GM21786 (cell line): ENCODE measurements around the gene GDF2.

ENCODE experiments used
- ATAC-seq: cut with Tn5 transposase; IDR thresholded peaks from one replicate; pipeline ENCODE4 v1.9.1; 2021; ENCODE audit not compliant: unreplicated experiment

The GDF2 gene

GRCh38 chr10:47366731-47367460, 44.6 kb downstream of the GDF2 start:
- ATAC-seq = no peak

GRCh38 chr10:47367646-47368045, 45.4 kb downstream of the GDF2 start:
- ATAC-seq = no peak

- no peak for ATAC-seq
Measured at GRCh38 chr10:47368431-47369180, 46.4 kb downstream of the GDF2 start.

- ATAC-seq = no peak
Measured at GRCh38 chr10:47369251-47369894, 47.1 kb downstream of the GDF2 start.

GRCh38 chr10:47370015-47370767, 47.9 kb downstream of the GDF2 start:
- ATAC-seq = no peak

GRCh38 chr10:47370878-47371277, 48.6 kb downstream of the GDF2 start:
- no peak for ATAC-seq

- ATAC-seq = no peak
Measured at GRCh38 chr10:47371629-47372485, 49.6 kb downstream of the GDF2 start.

GRCh38 chr10:47372726-47373125, 50.5 kb downstream of the GDF2 start:
- no peak for ATAC-seq

GRCh38 chr10:47374611-47375536, 52.6 kb downstream of the GDF2 start:
- no peak for ATAC-seq

- no peak for ATAC-seq
Measured at GRCh38 chr10:47376522-47377220, 54.4 kb downstream of the GDF2 start.
